VCaP (cell line): Measurements from ENCODE around the gene EYA2.
"Not testable (repeated sequence)": the region's sequence is repeated elsewhere in the genome, so short reads cannot be mapped to it uniquely, and the experiment has no call there.

ENCODE experiments used
- H3K27ac ChIP-seq: fragments of 450-650 bp; 2 replicates; pipeline ENCODE4 v1.5.1; 2017
- TF ChIP-seq, protein P1 (sequence below): fragments of 450-650 bp; conservative IDR thresholded peaks from 2 replicates; pipeline ENCODE4 v1.5.1; 2017; ENCODE audit warnings: mild to moderate bottlenecking, moderate library complexity

The EYA2 gene

DNA sequence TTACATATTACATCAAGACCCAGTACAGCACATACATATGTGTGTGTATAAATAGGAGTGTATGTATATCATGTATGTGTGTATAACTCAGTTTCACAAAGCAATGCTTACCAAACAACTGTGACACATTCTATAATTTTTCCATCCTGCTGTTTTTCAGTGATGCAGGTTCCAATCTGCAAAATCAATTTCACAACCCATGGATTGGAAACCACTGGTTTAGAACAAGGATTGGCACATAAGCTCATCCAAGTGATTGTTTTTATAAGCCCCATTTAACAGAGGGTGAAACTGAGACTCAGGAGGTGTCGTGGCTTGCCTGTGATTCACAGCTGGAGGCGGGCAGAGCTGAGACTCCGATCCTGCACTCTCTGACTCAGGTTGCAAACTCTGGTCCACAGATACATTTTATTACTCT is 303.6 kb downstream of the EYA2 start:
- no peak overlapping the region for H3K27ac ChIP-seq
- TF ChIP-seq, protein P1, sequence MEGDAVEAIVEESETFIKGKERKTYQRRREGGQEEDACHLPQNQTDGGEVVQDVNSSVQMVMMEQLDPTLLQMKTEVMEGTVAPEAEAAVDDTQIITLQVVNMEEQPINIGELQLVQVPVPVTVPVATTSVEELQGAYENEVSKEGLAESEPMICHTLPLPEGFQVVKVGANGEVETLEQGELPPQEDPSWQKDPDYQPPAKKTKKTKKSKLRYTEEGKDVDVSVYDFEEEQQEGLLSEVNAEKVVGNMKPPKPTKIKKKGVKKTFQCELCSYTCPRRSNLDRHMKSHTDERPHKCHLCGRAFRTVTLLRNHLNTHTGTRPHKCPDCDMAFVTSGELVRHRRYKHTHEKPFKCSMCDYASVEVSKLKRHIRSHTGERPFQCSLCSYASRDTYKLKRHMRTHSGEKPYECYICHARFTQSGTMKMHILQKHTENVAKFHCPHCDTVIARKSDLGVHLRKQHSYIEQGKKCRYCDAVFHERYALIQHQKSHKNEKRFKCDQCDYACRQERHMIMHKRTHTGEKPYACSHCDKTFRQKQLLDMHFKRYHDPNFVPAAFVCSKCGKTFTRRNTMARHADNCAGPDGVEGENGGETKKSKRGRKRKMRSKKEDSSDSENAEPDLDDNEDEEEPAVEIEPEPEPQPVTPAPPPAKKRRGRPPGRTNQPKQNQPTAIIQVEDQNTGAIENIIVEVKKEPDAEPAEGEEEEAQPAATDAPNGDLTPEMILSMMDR = no peak

DNA sequence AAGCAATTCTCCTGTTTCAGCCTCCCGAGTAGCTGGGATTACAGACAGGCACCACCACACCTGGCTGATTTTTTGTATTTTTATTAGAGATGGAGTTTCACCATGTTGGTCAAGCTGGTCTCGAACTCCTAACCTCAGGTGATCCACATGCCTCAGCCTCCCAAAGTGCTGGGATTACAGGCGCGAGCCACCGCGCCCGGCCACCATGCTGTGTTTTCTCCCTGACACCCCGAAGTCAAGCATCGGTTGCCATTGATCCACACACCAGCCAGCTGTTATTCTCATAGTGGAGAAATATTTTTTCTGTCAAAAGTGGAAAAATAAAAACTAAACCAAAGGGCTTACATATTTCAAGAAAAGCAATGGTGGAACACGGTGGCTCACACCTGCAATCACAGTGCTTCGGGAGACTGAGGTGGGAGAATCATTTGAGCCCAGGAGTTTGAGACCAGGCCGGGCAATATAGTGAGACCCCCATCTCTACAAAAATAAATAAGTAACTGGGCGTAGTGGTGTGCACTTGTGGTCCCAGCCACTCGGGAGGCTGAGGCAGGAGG is 304.4 kb downstream of the EYA2 start:
- no peak overlapping the region for H3K27ac ChIP-seq
- TF ChIP-seq, protein P1 = no peak

DNA sequence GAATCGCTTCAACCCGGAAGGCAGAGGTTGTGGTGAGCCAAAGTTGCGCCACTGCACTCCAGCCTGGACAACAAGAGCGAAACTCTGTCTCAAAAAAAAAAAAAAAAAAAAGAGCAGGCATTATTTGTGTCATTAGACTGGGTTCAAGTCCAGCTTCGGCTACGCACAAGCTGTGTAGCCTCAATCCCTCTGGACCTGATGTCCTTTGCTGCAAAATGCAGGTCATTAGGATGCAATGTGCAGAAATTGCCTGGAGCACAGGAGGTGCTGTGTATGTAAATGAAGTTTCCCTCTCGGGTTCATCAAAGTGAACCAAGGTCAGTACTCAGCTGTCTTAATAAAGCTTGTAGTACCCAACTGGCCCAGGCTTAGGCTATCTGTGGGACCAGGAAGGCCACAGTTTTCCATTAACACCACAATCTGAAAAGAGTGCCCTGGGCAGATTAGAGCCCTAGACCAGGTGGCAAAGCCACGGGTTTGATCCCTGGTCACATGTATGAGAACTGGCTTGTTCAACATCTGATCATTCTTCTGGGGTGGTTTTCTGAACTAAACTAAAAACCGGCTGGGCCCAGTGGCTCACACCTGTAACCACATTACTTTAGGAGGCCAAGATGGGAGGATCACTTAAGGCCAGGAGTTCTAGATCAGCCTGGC is 306.6 kb downstream of the EYA2 start:
- peak overlapping the region; percentile 34; the same call in 1 of the 2 replicates for H3K27ac ChIP-seq
- TF ChIP-seq, protein P1 = no peak

DNA sequence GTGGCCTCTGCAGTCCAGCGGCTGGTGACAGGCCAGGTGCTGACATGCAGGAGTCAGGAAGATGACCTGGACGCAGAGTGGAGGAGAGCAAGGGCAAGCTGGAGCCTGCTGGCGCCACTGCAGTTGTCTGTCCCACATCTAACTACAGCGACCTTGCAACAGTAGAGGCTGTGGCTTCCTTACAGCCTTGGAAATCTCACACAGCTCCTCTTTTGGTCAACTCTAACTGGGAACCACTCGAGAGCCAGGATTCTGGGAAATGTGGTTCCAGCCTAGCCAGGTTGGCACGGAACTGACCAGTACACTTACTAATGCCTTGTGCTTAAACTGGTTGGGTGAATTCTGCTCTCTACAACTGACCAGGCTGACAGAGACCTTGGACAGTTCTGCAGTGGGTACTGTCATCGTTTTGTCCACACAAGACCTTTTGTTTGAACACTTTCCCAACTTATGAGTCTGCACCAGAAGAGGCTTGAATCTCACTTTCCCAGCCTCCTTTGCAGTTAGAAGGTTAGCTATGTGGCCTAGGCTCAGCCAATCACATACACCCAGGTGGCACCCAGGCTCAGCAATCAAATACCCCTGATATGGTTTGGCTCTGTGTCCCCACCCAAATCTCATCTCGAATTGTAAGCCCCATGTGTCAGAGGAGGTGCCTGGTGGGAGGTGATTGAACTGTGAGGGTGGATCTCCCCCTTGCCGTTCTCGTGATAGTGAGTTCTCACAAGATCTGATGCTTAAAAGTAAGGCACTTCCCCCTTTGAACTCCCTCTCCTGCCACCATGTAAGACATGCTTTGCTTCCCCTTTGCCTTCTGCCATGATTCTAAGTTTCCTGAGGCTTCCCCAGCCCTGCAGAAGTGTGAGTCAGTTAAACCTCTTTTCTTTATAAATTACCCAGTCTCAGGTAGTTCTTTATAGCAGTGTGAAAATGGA is 308.4 kb downstream of the EYA2 start:
- H3K27ac ChIP-seq = no peak overlapping the region
- TF ChIP-seq, protein P1 = no peak

DNA sequence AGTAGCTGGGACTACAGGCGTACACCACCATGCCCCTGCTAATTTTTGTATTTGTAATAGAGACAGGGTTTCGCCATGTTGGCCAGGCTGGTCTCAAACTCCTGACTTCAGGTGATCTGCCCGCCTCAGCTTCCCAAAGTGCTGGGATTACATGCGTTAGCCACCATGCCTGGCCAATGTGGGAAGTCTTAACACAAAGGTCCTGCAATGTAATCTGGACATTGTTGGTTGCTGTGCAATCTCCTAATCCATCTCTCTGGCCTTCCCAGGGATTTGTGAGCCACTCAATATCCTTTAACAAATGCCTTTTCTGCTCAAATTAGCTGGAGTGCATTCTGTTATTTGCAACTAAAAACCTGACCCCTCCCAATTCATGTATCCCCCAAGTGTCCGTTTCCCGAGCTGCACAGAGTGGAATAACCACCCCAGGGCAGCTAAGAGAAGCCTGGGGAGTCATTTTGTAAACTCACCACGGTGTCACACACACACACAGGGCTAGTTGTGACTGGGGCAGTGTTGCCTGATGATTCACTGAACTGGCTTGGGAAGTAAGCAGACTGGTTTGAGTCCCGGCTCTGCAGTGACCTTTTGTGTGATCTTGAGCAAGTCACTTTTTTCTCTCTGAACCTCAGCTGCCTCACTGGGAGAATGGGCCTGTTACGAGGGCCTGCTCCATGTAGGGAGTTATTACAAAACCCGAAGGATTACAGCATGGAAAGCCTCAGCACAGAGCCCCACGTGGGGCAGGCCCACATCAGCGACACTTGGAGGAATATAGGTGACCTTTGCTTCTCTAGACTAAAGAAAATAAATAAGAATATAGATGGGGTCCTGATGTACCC is 309.6 kb downstream of the EYA2 start:
- TF ChIP-seq, protein P1 = no peak
- no peak overlapping the region for H3K27ac ChIP-seq

DNA sequence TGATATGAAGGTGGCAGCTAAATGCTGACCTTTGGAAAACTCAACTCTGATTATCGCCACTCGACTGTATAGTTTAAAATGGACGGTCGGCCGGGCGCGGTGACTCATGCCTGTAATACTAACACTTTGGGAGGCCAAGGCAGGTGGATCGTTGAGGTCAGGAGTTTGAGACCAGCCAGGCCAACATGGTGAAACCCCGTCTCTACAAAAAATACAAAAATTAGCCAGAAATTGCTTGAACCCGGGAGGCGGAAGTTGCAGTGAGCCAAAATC is 310.1 kb downstream of the EYA2 start:
- H3K27ac ChIP-seq = not testable (repeated sequence)

DNA sequence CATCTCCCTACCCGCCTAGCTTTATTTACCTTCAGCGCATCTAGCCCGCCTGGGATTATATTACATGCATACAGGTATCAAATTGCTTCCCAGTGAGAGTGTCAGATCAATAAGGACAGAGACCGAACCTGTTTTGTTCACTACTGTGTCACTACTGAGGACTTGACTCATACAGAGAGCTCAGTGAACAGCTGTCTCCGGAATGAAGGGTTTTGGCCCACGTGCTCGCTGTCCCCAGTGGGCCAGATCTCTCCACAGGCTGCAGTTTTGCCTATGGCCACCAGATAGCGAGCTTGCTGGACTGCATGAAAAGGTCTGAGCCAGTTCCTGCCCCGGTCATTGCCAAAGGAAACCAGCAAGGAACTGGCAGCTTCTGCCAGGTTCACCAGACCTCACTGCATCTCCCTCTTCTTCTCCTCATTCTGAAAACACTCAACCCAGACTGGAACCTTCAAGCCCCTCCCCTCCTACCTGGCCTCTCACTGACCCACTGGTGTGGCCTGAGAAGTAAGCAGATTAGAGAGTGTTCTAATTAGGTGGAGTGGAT is 311.0 kb downstream of the EYA2 start:
- H3K27ac ChIP-seq = peak overlapping the region; percentile 29
- TF ChIP-seq, protein P1 = peak; percentile 92

DNA sequence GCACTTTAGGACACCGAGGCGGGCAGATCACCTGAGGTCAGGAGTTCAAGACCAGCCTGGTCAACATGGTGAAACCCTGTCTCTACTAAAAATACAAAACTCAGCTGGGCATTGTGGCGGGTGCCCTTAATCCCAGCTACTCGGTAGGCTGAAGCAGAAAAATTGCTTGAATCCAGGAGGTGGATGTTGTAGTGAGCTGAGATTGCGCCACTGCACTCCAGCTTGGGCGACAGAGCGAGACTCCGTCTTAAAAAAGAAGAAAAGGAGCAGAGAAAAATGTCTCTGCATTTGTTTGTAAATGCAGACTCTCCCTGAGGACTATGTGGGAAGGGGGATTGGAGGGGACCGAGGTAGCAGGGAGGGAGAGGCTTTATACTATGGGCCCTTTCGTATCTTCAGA is 311.9 kb downstream of the EYA2 start:
- H3K27ac ChIP-seq = peak overlapping the region; percentile 29
